Stomach (tissue), 9 donors: Measurements from ENCODE around the gene MMP20. TPM values are rescaled to one million over a fixed set of nuclear protein-coding genes. Genes with fewer than 3 reads are reported as not detected.

Source experiments
- DNase-seq, 2 donors: peaks; one replicate each; pipeline versions ENCODE4 v3.0.0 to v3.0.0-alpha.2; 2013 to 2019
- H3K27ac ChIP-seq, 5 donors: fragments of 200-600 bp in 4 of 5; sonication (generic) in 4 of 5; one replicate each; pipeline ENCODE4 v1.5.1; 2013 to 2019; ENCODE audit warnings: mild to moderate bottlenecking in 1 of 5, moderate library complexity in 1 of 5
- H3K27me3 ChIP-seq, 3 donors: fragments of 200-600 bp; sonication (generic); one replicate each; pipeline ENCODE4 v1.5.1; 2017 to 2019; ENCODE audit warnings: mixed run types in 1 of 3
- H3K36me3 ChIP-seq, 4 donors: fragments of 200-600 bp; sonication (generic); 1 replicate in 3 of 4; 2 replicates in 1 of 4; pipeline ENCODE4 v1.5.1; 2016 to 2019
- H3K4me1 ChIP-seq, 4 donors: fragments of 200-600 bp; sonication (generic); one replicate each; pipeline ENCODE4 v1.5.1; 2016 to 2019
- H3K4me3 ChIP-seq, 4 donors: fragments of 200-600 bp; sonication (generic) in 3 of 4; one replicate each; pipeline ENCODE4 v1.5.1; 2016 to 2019; ENCODE audit warnings: mild to moderate bottlenecking in 1 of 4
- H3K9me3 ChIP-seq, 4 donors: fragments of 200-600 bp; sonication (generic); one replicate each; pipeline ENCODE4 v1.5.1; 2016 to 2019
- CTCF ChIP-seq, 7 experiments: fragments of 450-650 bp in 4 of 7; fragments of 200-600 bp in 3 of 7; sonication (generic) in 3 of 7; IDR thresholded peaks; one replicate each; pipeline ENCODE4 v1.5.1; 2016 to 2019; ENCODE audit warnings: antibody characterized with exemption in 7 of 7, control low read depth in 2 of 7, mild to moderate bottlenecking in 1 of 7
- EP300 ChIP-seq: sonication (generic); formaldehyde crosslinking; IDR thresholded peaks from one replicate; pipeline ENCODE4 v1.6.1; 2017; ENCODE audit warnings: antibody characterized with exemption
- POLR2A ChIP-seq, 4 donors: fragments of 450-650 bp; IDR thresholded peaks; one replicate each; pipeline ENCODE4 v1.6.1; 2016; ENCODE audit warnings: antibody characterized with exemption in 4 of 4, control low read depth in 2 of 4, mild to moderate bottlenecking in 1 of 4, moderate library complexity in 1 of 4
- POLR2AphosphoS5 ChIP-seq, 3 donors: sonication (generic); formaldehyde crosslinking; IDR thresholded peaks; one replicate each; pipeline ENCODE4 v1.6.1; 2016; ENCODE audit warnings: antibody characterized with exemption in 3 of 3
- WGBS, 5 donors: extraction: QIAGEN DNeasy Blood & Tissue Kit in 3 of 5; methylation state at CpG; one replicate each; pipeline versions ENCODE4 v1.1.5 to v1.1.7; 2013 to 2018; 5-methylcytosine and 5-hydroxymethylcytosine counted together
- intact Hi-C: fragments of 100-400 bp; cut with DNase I; formaldehyde crosslinking; loops from one replicate; pipeline ENCODE4 v1.15.1; 2023; ENCODE audit warnings: low total_unique reads
- polyA plus RNA-seq, 3 donors: library from polyadenylated mRNA; stranded (reverse); fragments of 200-250 nt; gene quantifications; one replicate each; pipeline ENCODE4 v1.2.3, GENCODE V29; 2013
- total RNA-seq, 5 donors: library from RNA; depleted of rRNA; stranded (reverse); fragments of >200 nt; gene quantifications; one replicate each; pipeline versions ENCODE4 v1.1.0 to v1.2.3, GENCODE V29; 2014 to 2016
- donor health status: healthy with polysubstance abuse.
- donor health status: Bipolar disorder and iron deficiency.
- donor health status: healthy.

MMP20 gene
- total and polyA plus RNA-seq, 8 donors: not detected

- no peak overlapping the region for H3K4me3 ChIP-seq
- H3K4me1 ChIP-seq: no peaks in the 10 kb centered on the region
- no peaks in the 10 kb centered on the region for H3K27me3 ChIP-seq
- TF ChIP-seq CTCF (IDR thresholded peaks at IDR 0.05): no peak
- TF ChIP-seq EP300: no peak
- no peak for TF ChIP-seq POLR2A (IDR thresholded peaks at IDR 0.05)
- TF ChIP-seq POLR2AphosphoS5 (IDR thresholded peaks at IDR 0.05): no peak
- intact Hi-C loops: no loop called here
- H3K27ac ChIP-seq: no peak overlapping the region
- DNase-seq: no peak
- H3K36me3 ChIP-seq: no peaks in the 10 kb centered on the region
- no peaks in the 10 kb centered on the region for H3K9me3 ChIP-seq
Observed at GRCh38 chr11:102662607-102663006, 37.5 kb upstream of the MMP20 start.

DNA sequence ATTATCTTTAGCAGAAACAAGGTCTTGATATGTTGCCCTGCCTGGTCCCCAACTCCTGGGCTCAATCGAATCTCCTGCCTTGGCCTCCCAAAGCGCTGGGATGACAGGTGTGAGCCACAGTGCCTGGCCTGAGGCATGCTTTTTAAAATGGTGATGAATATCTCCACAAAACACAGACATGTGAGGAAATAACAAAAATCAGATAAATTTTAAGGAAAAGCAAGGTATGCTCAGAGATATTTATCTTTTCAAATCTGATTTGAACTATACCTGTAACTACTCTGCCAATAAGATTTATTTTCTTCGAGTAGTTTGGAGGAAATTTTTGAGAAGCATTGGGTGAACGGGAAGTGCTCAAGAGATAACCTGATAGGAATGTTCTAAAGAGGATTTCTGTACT, 35.9 kb upstream of the MMP20 start:
- Histone ChIP-seq H3K9me3 (no peaks in the 10 kb centered on the region), H3K27ac (no peak overlapping the region), H3K4me1 (no peaks in the 10 kb centered on the region), H3K27me3 (no peaks in the 10 kb centered on the region), H3K36me3 (no peaks in the 10 kb centered on the region), H3K4me3 (no peak overlapping the region)
- intact Hi-C loops: no loop called here
- WGBS, 5 donors: 84 to 92% (median 88%) methylated on average over 4 of the region's 4 CpGs
- no peak for DNase-seq
- no peak for TF ChIP-seq EP300
- no peak for TF ChIP-seq POLR2A (IDR thresholded peaks at IDR 0.05)
- TF ChIP-seq POLR2AphosphoS5 (IDR thresholded peaks at IDR 0.05): no peak
- TF ChIP-seq CTCF (IDR thresholded peaks at IDR 0.05): no peak

DNA sequence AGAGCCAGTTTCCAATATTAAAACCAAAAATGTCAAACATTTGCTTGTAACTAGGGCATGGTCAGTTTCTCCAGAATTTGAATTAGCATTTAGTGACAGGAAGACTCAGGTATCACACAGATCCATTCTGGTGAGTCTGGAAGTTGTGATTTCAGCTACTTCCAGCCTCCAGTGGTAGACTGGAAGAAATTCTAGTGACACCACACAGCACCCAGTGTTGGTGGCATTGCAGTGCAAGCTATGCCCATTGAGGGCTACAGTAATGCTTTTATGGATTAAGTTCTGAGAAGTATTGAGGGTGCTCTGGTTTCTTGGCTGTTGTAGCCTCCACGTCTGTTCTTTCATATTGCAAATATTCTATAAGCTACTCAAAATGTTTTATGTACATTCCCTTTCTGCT, 31.4 kb upstream of the MMP20 start:
- Histone ChIP-seq H3K36me3 (no peaks in the 10 kb centered on the region), H3K9me3 (no peaks in the 10 kb centered on the region), H3K27me3 (no peaks in the 10 kb centered on the region), H3K4me1 (no peaks in the 10 kb centered on the region), H3K4me3 (no peak overlapping the region), H3K27ac (no peak overlapping the region)
- intact Hi-C loops: no loop called here
- 67 to 92% (median 78%) methylated on average over 1 of the region's 1 CpG for WGBS, 5 donors
- DNase-seq: no peak
- TF ChIP-seq POLR2A (IDR thresholded peaks at IDR 0.05): no peak
- TF ChIP-seq POLR2AphosphoS5 (IDR thresholded peaks at IDR 0.05): no peak

DNA sequence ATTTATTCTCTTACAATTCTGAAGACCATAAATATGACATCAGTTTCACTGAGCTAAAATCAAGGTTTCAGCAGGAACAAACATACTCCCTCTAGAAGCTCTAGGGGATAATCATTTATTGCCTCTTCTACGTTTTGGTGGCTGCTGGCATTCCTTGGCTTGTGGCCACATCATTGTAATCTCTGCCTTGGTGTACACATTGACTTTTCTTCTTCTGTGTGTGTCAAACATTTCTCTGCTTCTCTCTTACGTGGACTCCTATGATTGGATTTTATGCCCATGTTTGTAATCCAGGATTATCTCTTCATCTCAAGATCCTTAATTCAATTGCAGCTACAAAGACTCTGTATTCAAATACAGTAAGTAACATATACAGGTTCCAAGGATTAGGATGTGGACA, 30.4 kb upstream of the MMP20 start:
- no peaks in the 10 kb centered on the region for H3K27me3 ChIP-seq
- no peaks in the 10 kb centered on the region for H3K4me1 ChIP-seq
- DNase-seq: no peak
- H3K36me3 ChIP-seq: no peaks in the 10 kb centered on the region
- H3K4me3 ChIP-seq: no peak overlapping the region
- no peaks in the 10 kb centered on the region for H3K9me3 ChIP-seq
- no peak overlapping the region for H3K27ac ChIP-seq
- WGBS, 5 donors: 42 to 60% (median 54%) methylated on average over 2 of the region's 2 CpGs
- TF ChIP-seq POLR2AphosphoS5 (IDR thresholded peaks at IDR 0.05): no peak
- TF ChIP-seq EP300: no peak
- no peak for TF ChIP-seq CTCF (IDR thresholded peaks at IDR 0.05)
- no peak for TF ChIP-seq POLR2A (IDR thresholded peaks at IDR 0.05)
- intact Hi-C loops: no loop called here

- Histone ChIP-seq H3K27ac (no peak overlapping the region), H3K9me3 (no peaks in the 10 kb centered on the region), H3K4me1 (no peaks in the 10 kb centered on the region), H3K27me3 (no peaks in the 10 kb centered on the region), H3K4me3 (no peak overlapping the region), H3K36me3 (no peaks in the 10 kb centered on the region)
- DNase-seq: no peak
- TF ChIP-seq CTCF (IDR thresholded peaks at IDR 0.05) (no peak), EP300 (no peak), POLR2A (IDR thresholded peaks at IDR 0.05) (no peak), POLR2AphosphoS5 (IDR thresholded peaks at IDR 0.05) (no peak)
- intact Hi-C loops: no loop called here
- 88 to 95% (median 91%) methylated on average over 1 of the region's 1 CpG for WGBS, 5 donors
Observed at GRCh38 chr11:102654761-102655160, 29.6 kb upstream of the MMP20 start.
